Measurements from ENCODE around the gene PEPD. TPM values are rescaled to one million over a fixed set of nuclear protein-coding genes. Genes with fewer than 3 reads are reported as not detected.

The PEPD gene
- total RNA-seq, 1 donor from 2014 or later, result 49.7 TPM

DNA sequence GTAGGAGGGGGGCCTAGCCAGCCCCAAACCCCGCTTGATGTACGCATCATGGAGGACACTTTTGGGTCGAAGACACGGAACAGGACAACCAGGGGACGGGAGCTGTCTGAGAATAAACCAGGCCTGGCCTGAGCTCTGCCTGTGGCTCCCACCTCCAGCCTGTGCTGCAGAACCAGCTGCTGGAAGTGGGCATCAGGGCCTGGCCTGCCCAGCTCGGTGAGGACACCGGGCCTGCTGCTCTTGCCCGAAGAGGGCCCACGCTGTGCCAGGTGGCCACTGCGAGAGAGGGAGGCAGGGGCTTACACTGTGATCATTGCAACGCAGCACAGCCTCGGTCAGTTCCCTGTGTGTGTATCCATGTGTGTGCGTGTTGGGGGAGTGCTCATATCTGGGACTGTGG lies 113.5 kb downstream of the PEPD start:
- peaks cover 5% of the 10 kb centered on the region for H3K4me1 Mint-ChIP-seq
- no peak for DNase-seq (ENCODE audit: low spot score in 2 of 2, unreplicated experiment in 2 of 2)
- peaks cover 2% of the 10 kb centered on the region for H3K36me3 Mint-ChIP-seq
- H3K4me3 Mint-ChIP-seq, result no peak overlapping the region
- no peaks in the 10 kb centered on the region for H3K9me3 Mint-ChIP-seq
- H3K27ac Mint-ChIP-seq, result no peak overlapping the region
- no peaks in the 10 kb centered on the region for H3K27me3 Mint-ChIP-seq (ENCODE audit: low read depth)
- TF ChIP-seq, protein P1, sequence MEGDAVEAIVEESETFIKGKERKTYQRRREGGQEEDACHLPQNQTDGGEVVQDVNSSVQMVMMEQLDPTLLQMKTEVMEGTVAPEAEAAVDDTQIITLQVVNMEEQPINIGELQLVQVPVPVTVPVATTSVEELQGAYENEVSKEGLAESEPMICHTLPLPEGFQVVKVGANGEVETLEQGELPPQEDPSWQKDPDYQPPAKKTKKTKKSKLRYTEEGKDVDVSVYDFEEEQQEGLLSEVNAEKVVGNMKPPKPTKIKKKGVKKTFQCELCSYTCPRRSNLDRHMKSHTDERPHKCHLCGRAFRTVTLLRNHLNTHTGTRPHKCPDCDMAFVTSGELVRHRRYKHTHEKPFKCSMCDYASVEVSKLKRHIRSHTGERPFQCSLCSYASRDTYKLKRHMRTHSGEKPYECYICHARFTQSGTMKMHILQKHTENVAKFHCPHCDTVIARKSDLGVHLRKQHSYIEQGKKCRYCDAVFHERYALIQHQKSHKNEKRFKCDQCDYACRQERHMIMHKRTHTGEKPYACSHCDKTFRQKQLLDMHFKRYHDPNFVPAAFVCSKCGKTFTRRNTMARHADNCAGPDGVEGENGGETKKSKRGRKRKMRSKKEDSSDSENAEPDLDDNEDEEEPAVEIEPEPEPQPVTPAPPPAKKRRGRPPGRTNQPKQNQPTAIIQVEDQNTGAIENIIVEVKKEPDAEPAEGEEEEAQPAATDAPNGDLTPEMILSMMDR (IDR thresholded peaks at IDR 0.05; ENCODE audit: unreplicated experiment), result no peak

DNA sequence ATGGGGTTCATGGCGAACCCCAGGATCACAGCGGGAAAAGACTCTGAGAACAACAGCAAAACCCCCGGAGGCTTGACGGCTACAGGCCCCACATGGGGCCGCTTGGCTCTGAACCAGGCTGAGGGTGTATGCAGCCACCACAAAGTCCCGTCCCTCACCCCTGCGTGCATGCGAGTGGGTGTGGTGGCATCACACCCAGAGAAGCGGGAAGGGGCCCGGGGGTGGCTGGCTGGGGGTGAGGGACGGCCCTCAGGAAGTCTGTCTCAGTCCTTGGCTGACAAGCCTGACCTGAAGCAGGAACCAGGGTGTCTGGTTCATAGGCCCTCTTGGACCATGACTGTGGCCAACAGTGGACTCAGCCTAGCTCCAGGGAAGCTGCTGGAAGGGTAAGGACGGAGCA lies 113.9 kb downstream of the PEPD start:
- Mint-ChIP-seq H3K36me3 (peaks cover 2% of the 10 kb centered on the region), H3K4me3 (no peak overlapping the region), H3K4me1 (peaks cover 5% of the 10 kb centered on the region), H3K27ac (no peak overlapping the region), H3K9me3 (no peaks in the 10 kb centered on the region), H3K27me3 (ENCODE audit: low read depth) (no peaks in the 10 kb centered on the region)
- TF ChIP-seq, protein P1 (IDR thresholded peaks at IDR 0.05; ENCODE audit: unreplicated experiment), result no peak
- no peak for DNase-seq (ENCODE audit: low spot score in 2 of 2, unreplicated experiment in 2 of 2)

DNA sequence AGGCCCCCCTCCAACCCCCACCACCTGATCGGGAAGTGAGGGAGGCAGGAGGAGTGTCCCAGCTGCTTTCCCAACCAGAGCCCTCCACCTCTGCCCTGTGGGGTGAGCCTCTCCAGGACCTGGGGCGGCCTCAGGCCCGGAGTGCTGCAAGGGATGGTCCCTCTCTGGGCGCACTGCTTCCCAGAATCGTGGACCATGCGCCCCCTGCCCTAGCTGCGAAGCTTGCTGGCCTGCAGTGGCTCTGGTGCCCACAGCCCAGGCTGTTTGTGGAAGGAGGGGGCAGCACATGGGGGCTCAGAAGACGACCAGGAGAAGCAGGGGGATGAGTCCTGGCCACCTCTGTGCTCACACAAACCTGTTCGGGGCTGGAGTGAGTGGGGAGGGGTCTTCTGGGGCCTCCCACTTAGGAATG lies 114.4 kb downstream of the PEPD start:
- Mint-ChIP-seq H3K4me3 (no peak overlapping the region), H3K27ac (no peak overlapping the region), H3K36me3 (peaks cover 2% of the 10 kb centered on the region), H3K9me3 (no peaks in the 10 kb centered on the region), H3K27me3 (ENCODE audit: low read depth) (no peaks in the 10 kb centered on the region), H3K4me1 (peaks cover 5% of the 10 kb centered on the region)
- TF ChIP-seq, protein P1 (IDR thresholded peaks at IDR 0.05; ENCODE audit: unreplicated experiment), result peak; percentile 70
- DNase-seq (ENCODE audit: low spot score in 2 of 2, unreplicated experiment in 2 of 2), result no peak

DNA sequence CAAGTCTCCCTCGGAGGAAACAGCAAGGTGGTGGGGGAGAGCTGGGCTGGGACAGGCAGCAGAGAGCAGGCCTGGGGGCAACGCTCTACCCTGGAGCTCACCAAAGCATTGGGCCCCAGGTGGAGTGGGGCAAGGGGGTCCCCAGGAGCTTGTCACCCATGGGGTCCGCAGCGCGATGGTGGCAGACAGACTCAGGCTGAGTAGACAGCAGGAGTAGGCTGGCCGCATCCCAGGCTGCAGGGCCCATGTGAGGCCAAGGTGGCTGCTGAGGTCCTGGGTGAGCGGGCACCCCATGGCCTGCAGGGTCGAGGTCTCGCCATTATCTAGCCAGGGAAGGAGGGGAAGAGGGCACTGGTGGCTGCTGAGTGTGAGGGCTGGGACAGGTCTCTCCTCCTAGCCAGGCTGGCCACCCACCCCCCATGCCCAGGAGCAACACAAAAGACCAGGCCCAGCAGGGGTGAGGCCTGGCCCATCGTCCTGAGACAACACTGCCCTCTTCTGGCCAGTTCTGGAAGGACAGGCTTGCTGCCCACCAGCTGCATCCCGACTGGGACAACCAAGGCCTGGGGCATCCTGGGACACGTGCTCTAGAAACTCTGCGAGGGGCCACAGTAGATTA lies 115.0 kb downstream of the PEPD start:
- no peaks in the 10 kb centered on the region for H3K27me3 Mint-ChIP-seq (ENCODE audit: low read depth)
- no peak overlapping the region for H3K27ac Mint-ChIP-seq
- TF ChIP-seq, protein P1 (IDR thresholded peaks at IDR 0.05; ENCODE audit: unreplicated experiment), result peak; percentile 93
- H3K36me3 Mint-ChIP-seq, result peaks cover 2% of the 10 kb centered on the region
- H3K4me1 Mint-ChIP-seq, result peaks cover 5% of the 10 kb centered on the region
- DNase-seq (ENCODE audit: low spot score in 2 of 2, unreplicated experiment in 2 of 2), result peak; percentile 57 to 89
- H3K9me3 Mint-ChIP-seq, result no peaks in the 10 kb centered on the region
- no peak overlapping the region for H3K4me3 Mint-ChIP-seq

DNA sequence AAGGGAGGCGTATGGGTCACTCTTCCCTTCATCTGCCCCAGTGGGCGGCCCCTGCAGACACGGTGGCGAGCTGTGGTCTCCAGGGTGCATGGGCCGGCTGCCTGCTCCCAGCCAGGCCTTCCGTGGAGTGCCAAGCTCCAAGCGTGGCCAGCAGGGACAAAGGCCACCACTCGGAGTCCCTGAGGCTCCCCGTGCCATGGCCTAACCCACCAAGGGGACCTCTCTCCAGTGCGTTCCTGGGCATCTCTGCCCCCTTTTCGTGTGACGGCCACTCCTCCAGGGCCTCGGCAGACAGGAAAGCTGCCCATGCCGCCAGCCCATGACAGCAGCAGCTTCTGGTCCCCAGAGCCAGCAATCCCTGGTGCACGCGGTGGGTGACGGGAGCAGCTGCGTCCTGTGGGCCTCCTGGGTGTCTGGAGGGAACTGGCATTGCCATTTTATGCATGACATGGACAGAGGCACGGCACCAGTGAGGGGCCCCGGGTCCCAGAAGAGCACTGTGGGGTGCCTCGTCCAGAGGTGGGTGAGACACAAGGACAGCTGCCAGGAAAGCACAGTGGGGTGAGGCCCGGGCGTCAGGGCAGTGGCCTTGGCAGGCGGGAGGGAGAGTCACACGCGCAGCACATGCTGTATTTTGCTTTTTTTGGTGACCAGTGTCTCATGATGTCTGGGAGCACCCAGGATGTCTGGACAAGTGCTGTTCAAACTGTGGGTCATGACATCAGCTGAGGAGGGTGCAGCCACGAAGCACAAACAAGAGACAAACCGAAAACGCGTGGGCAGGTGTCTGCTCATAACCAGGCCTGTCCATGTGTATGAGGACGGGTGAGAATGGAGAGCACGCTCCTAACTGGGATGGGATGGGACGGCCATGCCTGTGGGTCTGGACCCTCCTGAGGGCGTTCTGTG lies 115.8 kb downstream of the PEPD start:
- TF ChIP-seq, protein P1 (IDR thresholded peaks at IDR 0.05; ENCODE audit: unreplicated experiment), result no peak
- H3K27ac Mint-ChIP-seq, result no peak overlapping the region
- no peaks in the 10 kb centered on the region for H3K36me3 Mint-ChIP-seq
- no peaks in the 10 kb centered on the region for H3K9me3 Mint-ChIP-seq
- no peak for DNase-seq (ENCODE audit: low spot score in 2 of 2, unreplicated experiment in 2 of 2)
- peaks cover 5% of the 10 kb centered on the region for H3K4me1 Mint-ChIP-seq
- no peak overlapping the region for H3K4me3 Mint-ChIP-seq
- no peaks in the 10 kb centered on the region for H3K27me3 Mint-ChIP-seq (ENCODE audit: low read depth)
